SKM-1 treated with dmso at 0.1 percent for 144 hours (cell line): ENCODE results near the gene SETBP1.

Experiments
- DNase-seq: peaks from one replicate; lab custom pipeline; 2025; ENCODE audit not compliant: unreplicated experiment; lab: John Stamatoyannopoulos, UW

Gene SETBP1

GRCh38 chr18:44758861-44759631 lies 78.4 kb downstream of the SETBP1 start:
- DNase-seq = peak; percentile 53

GRCh38 chr18:44759925-44760342 lies 79.2 kb downstream of the SETBP1 start:
- peak; percentile 7 for DNase-seq

GRCh38 chr18:44761812-44762211 lies 81.1 kb downstream of the SETBP1 start:
- DNase-seq = no peak

- DNase-seq = no peak
Observed at GRCh38 chr18:44763327-44763726, 82.6 kb downstream of the SETBP1 start.

- DNase-seq = no peak
Observed at GRCh38 chr18:44764863-44765262, 84.2 kb downstream of the SETBP1 start.

GRCh38 chr18:44765456-44765855 lies 84.8 kb downstream of the SETBP1 start:
- no peak for DNase-seq

- DNase-seq = no peak
Observed at GRCh38 chr18:44766450-44766849, 85.8 kb downstream of the SETBP1 start.

- DNase-seq = no peak
Observed at GRCh38 chr18:44767807-44768206, 87.1 kb downstream of the SETBP1 start.

- no peak for DNase-seq
Observed at GRCh38 chr18:44770641-44771040, 90.0 kb downstream of the SETBP1 start.

- DNase-seq = no peak
Observed at GRCh38 chr18:44771572-44771955, 90.9 kb downstream of the SETBP1 start.

- peak; percentile 30 for DNase-seq
Observed at GRCh38 chr18:44771956-44772917, 91.5 kb downstream of the SETBP1 start.

GRCh38 chr18:44773640-44774155 lies 93.0 kb downstream of the SETBP1 start:
- no peak for DNase-seq

GRCh38 chr18:44774191-44774590 lies 93.5 kb downstream of the SETBP1 start:
- no peak for DNase-seq

GRCh38 chr18:44777457-44778192 lies 96.9 kb downstream of the SETBP1 start:
- DNase-seq = no peak

GRCh38 chr18:44778788-44779187 lies 98.1 kb downstream of the SETBP1 start:
- DNase-seq = no peak

- DNase-seq = no peak
Observed at GRCh38 chr18:44779753-44780292, 99.1 kb downstream of the SETBP1 start.

GRCh38 chr18:44781886-44782285 lies 101.2 kb downstream of the SETBP1 start:
- DNase-seq = no peak

GRCh38 chr18:44782617-44783016 lies 101.9 kb downstream of the SETBP1 start:
- DNase-seq = no peak

- no peak for DNase-seq
Observed at GRCh38 chr18:44783371-44783770, 102.7 kb downstream of the SETBP1 start.

GRCh38 chr18:44786257-44786656 lies 105.6 kb downstream of the SETBP1 start:
- DNase-seq = no peak

GRCh38 chr18:44786688-44787087 lies 106.0 kb downstream of the SETBP1 start:
- DNase-seq = no peak
